KMS-11 (cell line): ENCODE data around the gene C1QTNF9.
"Not testable (repeated sequence)": the region's sequence is repeated elsewhere in the genome, so short reads cannot be mapped to it uniquely, and the experiment has no call there.

Experiments
- H2AFZ ChIP-seq: fragments of 200-600 bp; sonication (generic); 2 replicates; pipeline ENCODE4 v1.6.1; 2016; ENCODE audit warnings: antibody characterized with exemption, mixed run types, low read depth
- H3K27ac ChIP-seq: fragments of 200-600 bp; sonication (generic); 2 replicates; pipeline ENCODE4 v1.6.1; 2016; ENCODE audit warnings: mild to moderate bottlenecking, mixed run types
- H3K27me3 ChIP-seq: fragments of 200-600 bp; sonication (generic); 2 replicates; pipeline ENCODE4 v1.6.1; 2017; ENCODE audit warnings: mild to moderate bottlenecking, low read depth, mixed run types, moderate library complexity; ENCODE audit not compliant: insufficient read depth
- H3K36me3 ChIP-seq: fragments of 200-600 bp; sonication (generic); 2 replicates; pipeline ENCODE4 v1.6.1; 2017; ENCODE audit warnings: mild to moderate bottlenecking, mixed run types; ENCODE audit not compliant: insufficient read depth
- H3K4me1 ChIP-seq: fragments of 200-600 bp; sonication (generic); 2 replicates; pipeline ENCODE4 v1.6.1; 2016; ENCODE audit warnings: mild to moderate bottlenecking, low read depth, mixed run types; ENCODE audit not compliant: poor library complexity, severe bottlenecking
- H3K4me2 ChIP-seq: fragments of 200-600 bp; sonication (generic); 2 replicates; pipeline ENCODE4 v1.7.0; 2016; ENCODE audit warnings: mild to moderate bottlenecking, mixed run types
- H3K4me3 ChIP-seq: fragments of 200-600 bp; sonication (generic); IDR thresholded peaks from 2 replicates; pipeline ENCODE4 v1.6.1; 2017; ENCODE audit warnings: low read depth, low read length, mixed read lengths; ENCODE audit not compliant: insufficient read depth
- H3K79me2 ChIP-seq: fragments of 200-600 bp; sonication (generic); 2 replicates; pipeline ENCODE4 v1.6.1; 2016; ENCODE audit warnings: low read depth, mixed run types; ENCODE audit not compliant: insufficient read depth
- H3K9ac ChIP-seq: fragments of 200-600 bp; sonication (generic); 2 replicates; pipeline ENCODE4 v1.6.1; 2016; ENCODE audit warnings: mild to moderate bottlenecking, mixed run types
- H4K20me1 ChIP-seq: fragments of 200-600 bp; sonication (generic); 2 replicates; pipeline ENCODE4 v1.6.1; 2016; ENCODE audit warnings: mild to moderate bottlenecking, mixed run types; ENCODE audit not compliant: insufficient read depth
- TF ChIP-seq, protein P1 (sequence below): fragments of 200-600 bp; sonication (generic); conservative IDR thresholded peaks from 2 replicates; pipeline ENCODE4 v1.6.1; 2017; ENCODE audit warnings: low read depth, mild to moderate bottlenecking, antibody characterized with exemption, low read length, moderate library complexity, mixed read lengths

Gene C1QTNF9

DNA sequence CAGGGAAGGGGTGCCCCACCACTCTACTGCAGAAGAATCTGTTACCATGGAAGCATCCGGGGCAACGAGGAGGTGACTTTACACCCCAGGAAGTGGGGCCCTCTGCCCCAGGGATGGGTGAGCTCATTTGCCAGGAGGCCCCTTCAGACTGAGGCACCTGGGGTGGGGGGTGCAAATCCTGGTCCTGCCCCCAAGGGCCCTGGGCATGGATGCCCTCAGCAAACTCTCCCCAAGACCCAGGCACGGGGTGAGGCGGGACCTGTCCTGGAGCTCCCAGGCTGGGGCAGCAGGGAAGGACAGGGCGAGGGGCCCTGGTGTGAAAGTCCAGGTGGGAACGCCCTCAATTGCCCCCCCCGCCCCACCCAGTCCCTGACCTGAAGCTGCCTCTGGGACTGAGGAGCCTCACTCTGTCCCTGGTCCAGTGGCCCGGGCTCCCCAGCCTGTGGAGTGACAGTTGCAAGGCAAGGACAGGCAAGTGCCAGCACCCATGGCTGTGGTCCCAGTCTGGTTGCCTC is 52.5 kb downstream of the C1QTNF9 start:
- Histone ChIP-seq H4K20me1 (no peaks in the 10 kb centered on the region), H3K79me2 (no peaks in the 10 kb centered on the region), H3K4me1 (no peaks in the 10 kb centered on the region), H2AFZ (no peak overlapping the region), H3K4me3 (no peak overlapping the region), H3K27me3 (no peaks in the 10 kb centered on the region), H3K9ac (no peak overlapping the region), H3K36me3 (no peaks in the 10 kb centered on the region), H3K4me2 (no peak overlapping the region), H3K27ac (no peak overlapping the region)
- TF ChIP-seq, protein P1, sequence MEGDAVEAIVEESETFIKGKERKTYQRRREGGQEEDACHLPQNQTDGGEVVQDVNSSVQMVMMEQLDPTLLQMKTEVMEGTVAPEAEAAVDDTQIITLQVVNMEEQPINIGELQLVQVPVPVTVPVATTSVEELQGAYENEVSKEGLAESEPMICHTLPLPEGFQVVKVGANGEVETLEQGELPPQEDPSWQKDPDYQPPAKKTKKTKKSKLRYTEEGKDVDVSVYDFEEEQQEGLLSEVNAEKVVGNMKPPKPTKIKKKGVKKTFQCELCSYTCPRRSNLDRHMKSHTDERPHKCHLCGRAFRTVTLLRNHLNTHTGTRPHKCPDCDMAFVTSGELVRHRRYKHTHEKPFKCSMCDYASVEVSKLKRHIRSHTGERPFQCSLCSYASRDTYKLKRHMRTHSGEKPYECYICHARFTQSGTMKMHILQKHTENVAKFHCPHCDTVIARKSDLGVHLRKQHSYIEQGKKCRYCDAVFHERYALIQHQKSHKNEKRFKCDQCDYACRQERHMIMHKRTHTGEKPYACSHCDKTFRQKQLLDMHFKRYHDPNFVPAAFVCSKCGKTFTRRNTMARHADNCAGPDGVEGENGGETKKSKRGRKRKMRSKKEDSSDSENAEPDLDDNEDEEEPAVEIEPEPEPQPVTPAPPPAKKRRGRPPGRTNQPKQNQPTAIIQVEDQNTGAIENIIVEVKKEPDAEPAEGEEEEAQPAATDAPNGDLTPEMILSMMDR: no peak

DNA sequence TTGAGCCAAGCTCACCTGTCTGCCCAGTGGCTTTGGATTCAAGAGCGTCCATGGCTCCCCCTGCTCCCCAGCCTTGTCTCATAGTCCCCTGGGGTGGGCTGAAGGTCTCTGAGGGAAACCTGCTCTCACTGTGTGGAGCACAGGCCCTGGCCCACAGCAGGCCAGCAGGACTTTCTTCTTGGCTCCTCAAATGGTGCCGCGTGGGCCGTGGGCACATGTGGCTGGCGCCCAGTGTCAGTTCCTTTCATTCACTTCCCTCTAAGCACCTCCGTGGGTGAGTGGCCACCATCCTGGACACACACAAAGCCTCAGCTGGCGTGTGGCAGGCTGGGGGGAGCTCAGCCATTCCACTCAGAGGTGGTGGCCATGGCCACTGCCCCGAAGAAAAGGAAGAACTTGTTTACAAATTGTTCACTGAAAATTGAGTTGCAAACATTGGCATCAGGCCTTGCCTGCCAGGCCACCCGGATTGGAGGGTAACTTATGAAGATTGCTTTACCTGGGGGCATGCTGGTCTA is 53.1 kb downstream of the C1QTNF9 start:
- Histone ChIP-seq H3K27me3 (no peaks in the 10 kb centered on the region), H3K27ac (no peak overlapping the region), H3K4me3 (no peak overlapping the region), H3K36me3 (no peaks in the 10 kb centered on the region), H4K20me1 (no peaks in the 10 kb centered on the region), H3K4me2 (no peak overlapping the region), H3K4me1 (no peaks in the 10 kb centered on the region), H2AFZ (no peak overlapping the region), H3K9ac (no peak overlapping the region), H3K79me2 (no peaks in the 10 kb centered on the region)
- TF ChIP-seq, protein P1: no peak

DNA sequence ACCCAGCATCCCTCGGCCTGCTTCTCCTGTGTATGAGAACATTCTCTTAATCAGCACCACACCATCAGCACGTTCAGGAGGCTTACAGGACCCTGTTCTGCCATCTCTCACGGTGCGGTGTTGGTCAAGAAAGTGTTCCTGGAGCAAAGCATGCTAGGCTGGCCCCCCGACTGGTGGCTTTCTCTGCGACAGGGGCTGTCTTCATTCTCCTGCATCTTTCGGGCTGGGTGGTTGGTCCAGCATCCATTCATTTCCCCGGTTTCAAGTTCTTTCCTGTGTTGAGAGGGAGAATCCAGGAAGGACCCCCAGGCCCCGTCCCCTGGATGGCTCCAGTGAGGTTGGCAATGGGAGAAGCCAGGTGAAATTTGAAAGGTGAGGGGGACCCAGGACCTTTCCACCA is 55.8 kb downstream of the C1QTNF9 start:
- TF ChIP-seq, protein P1: no peak
- no peak overlapping the region for H3K4me3 ChIP-seq
- H3K4me1 ChIP-seq: no peaks in the 10 kb centered on the region
- H3K36me3 ChIP-seq: no peaks in the 10 kb centered on the region
- no peak overlapping the region for H2AFZ ChIP-seq
- H3K9ac ChIP-seq: no peak overlapping the region
- no peaks in the 10 kb centered on the region for H3K27me3 ChIP-seq
- H4K20me1 ChIP-seq: no peaks in the 10 kb centered on the region
- no peaks in the 10 kb centered on the region for H3K79me2 ChIP-seq
- no peak overlapping the region for H3K27ac ChIP-seq
- H3K4me2 ChIP-seq: no peak overlapping the region

DNA sequence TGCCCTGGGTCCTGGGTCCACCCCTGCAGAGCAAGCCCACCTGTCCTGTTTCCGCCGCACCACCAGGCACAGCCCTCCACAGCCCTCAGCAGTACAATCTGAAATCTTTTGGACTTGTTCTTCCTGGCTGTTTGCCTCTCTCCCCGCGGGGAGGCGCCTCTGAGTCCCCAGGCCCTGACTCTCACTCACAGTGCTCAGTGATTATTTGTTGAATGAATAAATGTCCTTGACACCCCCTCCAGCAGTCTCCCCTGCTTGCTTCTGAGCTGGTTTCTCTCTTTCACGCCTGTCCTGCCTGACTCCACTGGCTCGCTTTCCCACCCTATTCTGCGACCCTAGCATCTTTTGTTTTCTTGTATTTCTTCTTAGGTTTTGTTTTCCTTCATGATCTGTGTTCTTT is 56.9 kb downstream of the C1QTNF9 start:
- H2AFZ ChIP-seq, H3K4me1 ChIP-seq, H3K9ac ChIP-seq, H3K4me3 ChIP-seq, H4K20me1 ChIP-seq, H3K4me2 ChIP-seq, H3K36me3 ChIP-seq, H3K27ac ChIP-seq, H3K79me2 ChIP-seq, H3K27me3 ChIP-seq: not testable (repeated sequence)

DNA sequence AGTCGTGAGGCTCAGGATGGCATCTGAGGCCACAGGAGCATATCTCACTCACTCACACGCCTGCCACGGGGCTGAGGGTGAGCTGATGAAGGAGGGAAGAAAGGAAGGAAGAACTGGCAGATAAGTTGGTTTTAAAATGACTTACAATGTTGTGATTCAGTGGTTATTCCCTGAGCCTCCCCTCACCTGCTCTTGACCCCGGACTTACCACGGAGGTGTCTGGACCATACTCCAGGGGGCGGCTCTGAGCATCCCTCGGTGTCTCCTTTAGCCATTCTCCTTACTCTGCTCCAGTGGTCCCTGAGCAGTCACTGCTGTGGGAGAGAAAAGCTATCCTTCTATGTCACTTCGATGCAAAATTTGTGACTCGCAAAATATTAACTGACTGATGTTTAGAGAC is 61.9 kb downstream of the C1QTNF9 start:
- H3K36me3 ChIP-seq, H3K9ac ChIP-seq, H3K4me3 ChIP-seq, H4K20me1 ChIP-seq, H3K4me1 ChIP-seq, H3K27ac ChIP-seq, H3K4me2 ChIP-seq, H3K79me2 ChIP-seq, H2AFZ ChIP-seq, H3K27me3 ChIP-seq: not testable (repeated sequence)
